Mesothelial cell of epicardium (in vitro differentiated cells): ENCODE measurements around the gene CCNQ. TPM values are rescaled to one million over a fixed set of nuclear protein-coding genes. Genes with fewer than 3 reads are reported as not detected.

Source experiments
- DNase-seq, 2 experiments: peaks; one replicate each; pipeline ENCODE4 v3.0.0; 2021; ENCODE audit warnings: low spot score in 2 of 2; ENCODE audit not compliant: unreplicated experiment in 2 of 2
- H3K27ac Mint-ChIP-seq: 2 replicates; pipeline ENCODE4 v1.8.0; 2021; ENCODE audit warnings: mixed read lengths
- H3K27me3 Mint-ChIP-seq: 2 replicates; pipeline ENCODE4 v1.8.0; 2021; ENCODE audit warnings: low read depth, mixed read lengths
- H3K36me3 Mint-ChIP-seq: 2 replicates; pipeline ENCODE4 v1.8.0; 2021; ENCODE audit warnings: mixed read lengths
- H3K4me1 Mint-ChIP-seq: 2 replicates; pipeline ENCODE4 v1.8.0; 2021; ENCODE audit warnings: mixed read lengths
- H3K4me3 Mint-ChIP-seq: 2 replicates; pipeline ENCODE4 v1.8.0; 2021; ENCODE audit warnings: mild to moderate bottlenecking, moderate library complexity, mixed read lengths
- H3K9me3 Mint-ChIP-seq: 2 replicates; pipeline ENCODE4 v1.8.0; 2021; ENCODE audit warnings: mixed read lengths
- CTCF ChIP-seq: fragments of 200-600 bp; sonication (generic); IDR thresholded peaks from one replicate; pipeline ENCODE4 v1.5.0; 2021; ENCODE audit warnings: antibody characterized with exemption; ENCODE audit not compliant: unreplicated experiment
- total RNA-seq: library from RNA; stranded (reverse); gene quantifications from 3 replicates; pipeline ENCODE4 v1.2.1, GENCODE V29; 2021

The CCNQ gene
- total RNA-seq, 1 donor from 2014 or later, result 17.3 TPM

- no peak for DNase-seq
- peaks cover 9% of the 10 kb centered on the region for H3K27me3 Mint-ChIP-seq
- no peak overlapping the region for H3K4me3 Mint-ChIP-seq
- no peaks in the 10 kb centered on the region for H3K36me3 Mint-ChIP-seq
- no peak overlapping the region for H3K27ac Mint-ChIP-seq
- TF ChIP-seq CTCF, result no peak
- H3K4me1 Mint-ChIP-seq, result peaks cover 14% of the 10 kb centered on the region
- H3K9me3 Mint-ChIP-seq, result peaks cover 16% of the 10 kb centered on the region
Observed at GRCh38 chrX:153634236-153634635, 35.3 kb upstream of the CCNQ start.

GRCh38 chrX:153633607-153634180 lies 34.8 kb upstream of the CCNQ start:
- no peak overlapping the region for H3K4me3 Mint-ChIP-seq
- H3K27ac Mint-ChIP-seq, result no peak overlapping the region
- H3K27me3 Mint-ChIP-seq, result peaks cover 9% of the 10 kb centered on the region
- peaks cover 12% of the 10 kb centered on the region for H3K4me1 Mint-ChIP-seq
- TF ChIP-seq CTCF, result no peak
- no peak for DNase-seq
- no peaks in the 10 kb centered on the region for H3K36me3 Mint-ChIP-seq
- H3K9me3 Mint-ChIP-seq, result peaks cover 16% of the 10 kb centered on the region

- Mint-ChIP-seq H3K27me3 (peaks cover 9% of the 10 kb centered on the region), H3K4me1 (peaks cover 12% of the 10 kb centered on the region), H3K36me3 (no peaks in the 10 kb centered on the region), H3K9me3 (peaks cover 16% of the 10 kb centered on the region), H3K27ac (no peak overlapping the region), H3K4me3 (no peak overlapping the region)
- no peak for TF ChIP-seq CTCF
- DNase-seq, result no peak
Observed at GRCh38 chrX:153633048-153633447, 34.1 kb upstream of the CCNQ start.

- peaks cover 16% of the 10 kb centered on the region for H3K9me3 Mint-ChIP-seq
- no peak for TF ChIP-seq CTCF
Observed at GRCh38 chrX:153632595-153632946, 33.6 kb upstream of the CCNQ start.

GRCh38 chrX:153631907-153632594 lies 33.1 kb upstream of the CCNQ start:
- DNase-seq, result no peak
- Mint-ChIP-seq H3K36me3 (no peaks in the 10 kb centered on the region), H3K4me3 (no peak overlapping the region), H3K4me1 (peaks cover 8% of the 10 kb centered on the region), H3K27me3 (peaks cover 9% of the 10 kb centered on the region), H3K9me3 (peaks cover 16% of the 10 kb centered on the region), H3K27ac (no peak overlapping the region)
- TF ChIP-seq CTCF, result no peak

More at GRCh38 chrX:153632595-153632946, 33.6 kb upstream of the CCNQ start:
- Mint-ChIP-seq H3K4me1 (peaks cover 9% of the 10 kb centered on the region), H3K36me3 (no peaks in the 10 kb centered on the region), H3K27ac (no peak overlapping the region), H3K27me3 (peaks cover 9% of the 10 kb centered on the region), H3K4me3 (no peak overlapping the region)
- DNase-seq, result no peak
